PC-9 (cell line): ENCODE data around the gene RFPL3.

Experiments used
- EZH2 ChIP-seq: fragments of 200-600 bp; sonication (generic); IDR thresholded peaks from 2 replicates; pipeline ENCODE4 v1.8.0; 2017; ENCODE audit warnings: antibody characterized with exemption, low read depth
- TF ChIP-seq, protein P1 (sequence below): fragments of 200-600 bp; sonication (generic); conservative IDR thresholded peaks from 2 replicates; pipeline ENCODE4 v1.6.1; 2017; ENCODE audit warnings: mixed run types, antibody characterized with exemption, mild to moderate bottlenecking, moderate library complexity

DNA sequence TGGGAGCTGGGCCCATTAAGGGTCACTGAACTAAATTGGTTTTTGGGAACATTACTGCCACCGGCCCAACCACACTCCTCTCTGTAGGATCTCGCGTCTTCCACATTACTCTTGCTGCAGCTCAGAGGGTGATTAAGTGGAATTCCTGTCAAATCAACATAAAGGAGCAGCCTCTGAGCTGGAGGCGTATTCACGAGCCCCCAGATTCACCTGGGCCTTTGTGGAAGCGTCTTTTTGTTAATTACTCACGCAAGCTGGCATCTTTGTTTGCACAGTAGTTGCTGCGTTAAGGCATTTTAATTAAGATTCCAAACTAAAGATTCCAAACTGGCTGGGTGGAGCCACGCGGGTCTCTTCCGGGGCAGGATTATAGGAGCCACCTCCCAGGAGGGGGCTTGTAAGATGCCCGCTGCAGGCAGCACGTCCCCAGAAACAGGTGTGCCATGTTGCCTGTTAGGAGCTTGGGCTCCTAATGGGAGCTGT is 21.5 kb upstream of the RFPL3 start:
- TF ChIP-seq, protein P1, sequence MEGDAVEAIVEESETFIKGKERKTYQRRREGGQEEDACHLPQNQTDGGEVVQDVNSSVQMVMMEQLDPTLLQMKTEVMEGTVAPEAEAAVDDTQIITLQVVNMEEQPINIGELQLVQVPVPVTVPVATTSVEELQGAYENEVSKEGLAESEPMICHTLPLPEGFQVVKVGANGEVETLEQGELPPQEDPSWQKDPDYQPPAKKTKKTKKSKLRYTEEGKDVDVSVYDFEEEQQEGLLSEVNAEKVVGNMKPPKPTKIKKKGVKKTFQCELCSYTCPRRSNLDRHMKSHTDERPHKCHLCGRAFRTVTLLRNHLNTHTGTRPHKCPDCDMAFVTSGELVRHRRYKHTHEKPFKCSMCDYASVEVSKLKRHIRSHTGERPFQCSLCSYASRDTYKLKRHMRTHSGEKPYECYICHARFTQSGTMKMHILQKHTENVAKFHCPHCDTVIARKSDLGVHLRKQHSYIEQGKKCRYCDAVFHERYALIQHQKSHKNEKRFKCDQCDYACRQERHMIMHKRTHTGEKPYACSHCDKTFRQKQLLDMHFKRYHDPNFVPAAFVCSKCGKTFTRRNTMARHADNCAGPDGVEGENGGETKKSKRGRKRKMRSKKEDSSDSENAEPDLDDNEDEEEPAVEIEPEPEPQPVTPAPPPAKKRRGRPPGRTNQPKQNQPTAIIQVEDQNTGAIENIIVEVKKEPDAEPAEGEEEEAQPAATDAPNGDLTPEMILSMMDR, result no peak
- no peak for TF ChIP-seq EZH2
